Activated T-cell treated with anti-CD3 and anti-CD28 coated beads for 4 hours (primary cell): ENCODE data around the gene TEPSIN.
A peak's percentile ranks its signal among the peaks of the same experiment; 100 is the strongest.

Experiments used
- DNase-seq: peaks from one replicate; pipeline ENCODE4 v3.0.0-alpha.2; 2020

Gene TEPSIN

DNA sequence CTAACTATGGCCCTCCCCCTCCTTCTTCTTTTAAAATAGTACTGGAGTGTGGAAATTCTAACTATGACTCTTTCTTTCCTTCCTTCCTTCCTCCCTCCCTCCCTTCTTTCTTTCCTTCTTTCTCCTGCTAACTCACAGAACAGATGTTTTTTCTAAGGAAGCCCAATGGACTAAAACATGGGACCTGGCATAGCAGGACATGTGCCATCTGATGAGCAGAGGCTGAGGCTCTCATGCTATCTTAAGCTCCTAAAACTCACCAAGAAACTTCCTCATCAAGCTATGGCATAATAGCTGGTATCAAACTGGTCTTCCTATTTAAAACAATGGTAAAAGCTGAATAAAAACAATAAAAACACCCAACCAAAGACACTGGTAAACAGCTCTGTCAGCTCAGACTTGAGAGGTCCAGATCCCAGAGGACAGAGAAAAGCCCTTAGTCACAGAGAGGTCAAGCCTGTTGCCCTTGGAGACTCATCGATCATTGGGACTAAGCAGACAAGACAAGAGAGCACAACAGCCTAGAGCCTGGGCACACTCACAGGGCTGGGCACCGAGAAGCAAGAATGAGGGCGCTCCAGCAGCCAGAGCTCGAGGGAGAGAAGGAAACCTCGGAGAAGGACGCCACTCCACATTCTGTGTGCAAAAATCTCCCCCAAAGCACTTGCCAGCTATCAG, 28.7 kb upstream of the TEPSIN start:
- no peak for DNase-seq

GRCh38 chr17:81265576-81265975, 26.7 kb upstream of the TEPSIN start:
- DNase-seq = no peak

- no peak for DNase-seq
These were observed 25.8 kb upstream of the TEPSIN start for GRCh38 chr17:81264640-81265039.

GRCh38 chr17:81263371-81264181, 24.7 kb upstream of the TEPSIN start:
- no peak for DNase-seq

DNA sequence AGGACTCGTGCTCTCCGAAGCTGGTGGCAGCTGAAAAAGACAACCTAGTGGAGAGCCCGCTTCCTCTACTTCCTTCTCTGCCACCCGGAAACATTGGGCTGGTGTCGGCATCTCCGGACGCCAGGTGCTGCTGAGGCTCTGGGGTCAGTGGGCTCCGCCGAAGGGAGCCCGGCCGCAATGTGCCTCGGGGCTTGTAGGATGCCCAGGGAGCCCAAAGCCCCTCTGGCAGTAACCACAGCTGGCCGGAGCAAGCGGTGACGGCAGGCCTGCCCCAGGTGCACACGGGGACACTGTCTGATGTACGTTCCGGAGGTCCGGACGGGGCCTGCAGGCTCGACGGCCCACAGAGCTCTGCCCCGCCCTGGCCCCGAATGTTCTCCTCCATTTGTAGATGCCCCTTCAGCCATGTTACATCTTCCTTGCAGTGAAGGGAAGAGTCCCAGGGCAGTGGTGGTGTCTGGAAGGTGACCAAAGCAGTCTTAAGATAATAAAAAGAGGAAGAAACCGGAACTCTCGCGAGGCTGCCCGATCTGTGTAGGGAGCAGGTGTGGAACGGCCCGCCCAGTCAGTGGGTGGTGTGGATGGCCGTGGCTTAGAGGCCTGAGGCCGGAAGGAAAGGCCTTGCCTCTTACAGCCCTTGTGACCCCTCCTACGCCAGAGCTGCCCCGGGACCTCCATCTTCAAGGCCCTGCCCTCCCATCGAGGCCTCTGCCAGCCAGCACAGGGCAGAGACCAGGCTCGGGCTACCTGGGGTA, 22.9 kb upstream of the TEPSIN start:
- DNase-seq = no peak

DNA sequence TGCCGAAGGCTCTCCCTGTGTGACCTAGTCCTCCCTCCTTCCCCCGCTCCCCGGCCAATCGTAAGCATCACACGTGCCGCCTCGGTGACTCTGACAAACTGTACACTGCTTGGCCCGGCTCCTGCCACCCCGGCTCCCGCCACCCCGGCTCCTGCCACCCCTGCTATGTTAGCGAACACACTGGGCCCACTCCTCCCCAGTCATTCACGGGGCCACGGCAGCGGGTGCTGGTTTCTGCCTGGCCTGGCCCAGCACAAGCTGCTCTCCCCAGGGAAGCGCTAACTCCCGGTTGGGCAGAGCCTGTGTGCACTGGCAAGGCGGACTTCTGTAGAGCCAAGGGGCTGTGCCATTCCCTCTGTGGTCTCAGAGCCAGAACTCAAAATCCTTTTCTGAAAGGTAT, 22.2 kb upstream of the TEPSIN start:
- DNase-seq = no peak

DNA sequence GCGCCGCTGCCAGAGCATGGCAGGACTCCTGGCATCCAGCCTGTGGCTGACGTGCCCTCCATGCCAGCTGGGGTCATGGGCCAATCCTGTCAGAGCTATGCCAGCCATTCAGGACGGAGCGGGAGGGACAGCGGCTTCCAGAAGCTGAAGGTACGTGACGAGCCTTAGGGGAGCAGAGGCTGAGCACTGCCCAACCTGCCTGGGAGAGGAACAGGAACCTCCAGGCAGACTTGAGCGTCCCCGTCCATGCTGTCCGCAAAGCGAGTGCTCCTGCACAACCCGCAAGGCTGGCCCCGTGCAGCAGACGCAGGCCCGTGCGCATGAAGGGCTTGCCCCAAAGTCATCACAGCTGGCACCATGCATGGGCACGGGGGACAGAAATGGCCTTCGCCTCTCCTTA, 21.8 kb upstream of the TEPSIN start:
- no peak for DNase-seq

DNA sequence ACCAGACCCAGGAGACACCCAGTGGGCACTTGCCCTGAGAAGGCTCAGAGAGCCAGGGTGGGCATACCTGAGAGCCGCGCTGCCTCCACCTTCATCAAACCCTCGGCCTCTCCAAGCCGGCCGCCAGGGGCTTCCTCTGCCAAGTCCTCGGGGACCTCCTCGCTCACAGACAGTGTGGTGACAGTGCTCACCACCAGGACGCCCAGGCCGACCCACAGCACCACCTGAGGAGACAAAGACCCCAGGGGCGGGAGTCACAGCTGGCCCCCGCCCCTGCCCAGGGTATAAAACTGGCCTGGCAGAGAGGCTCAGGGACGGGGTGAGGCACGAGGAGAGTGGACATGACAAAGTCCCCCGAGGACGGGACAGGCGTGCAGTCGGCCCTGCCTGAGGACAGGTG, 21.3 kb upstream of the TEPSIN start:
- DNase-seq = no peak

DNA sequence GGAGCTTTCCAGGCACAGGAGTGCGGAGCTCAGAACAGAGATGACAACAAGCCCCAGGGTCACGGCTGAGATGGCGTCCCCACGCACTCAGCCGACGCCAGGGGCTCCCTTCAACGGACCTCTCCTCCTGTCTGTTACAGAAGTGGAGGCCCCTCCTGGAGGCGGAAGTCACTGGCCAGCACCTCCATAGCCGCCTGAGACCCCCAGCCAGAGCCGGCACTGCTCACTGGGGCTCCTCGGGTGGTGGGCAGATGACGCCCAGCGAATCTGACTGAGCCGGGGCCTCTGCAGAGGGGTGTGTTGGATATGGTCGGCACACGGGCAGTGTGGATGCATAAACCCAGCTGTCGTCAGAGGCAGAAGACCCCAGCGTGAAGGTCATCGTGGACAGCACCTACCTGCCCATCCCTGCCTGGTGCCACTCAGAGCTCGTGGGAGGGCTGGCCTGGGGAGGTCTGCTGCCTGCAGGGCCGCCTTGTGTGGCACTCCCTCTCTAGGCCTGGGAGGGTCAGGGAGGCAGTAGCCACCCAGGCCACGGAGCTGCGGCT, 20.3 kb upstream of the TEPSIN start:
- DNase-seq = no peak

GRCh38 chr17:81258292-81258691, 19.4 kb upstream of the TEPSIN start:
- DNase-seq = no peak

DNA sequence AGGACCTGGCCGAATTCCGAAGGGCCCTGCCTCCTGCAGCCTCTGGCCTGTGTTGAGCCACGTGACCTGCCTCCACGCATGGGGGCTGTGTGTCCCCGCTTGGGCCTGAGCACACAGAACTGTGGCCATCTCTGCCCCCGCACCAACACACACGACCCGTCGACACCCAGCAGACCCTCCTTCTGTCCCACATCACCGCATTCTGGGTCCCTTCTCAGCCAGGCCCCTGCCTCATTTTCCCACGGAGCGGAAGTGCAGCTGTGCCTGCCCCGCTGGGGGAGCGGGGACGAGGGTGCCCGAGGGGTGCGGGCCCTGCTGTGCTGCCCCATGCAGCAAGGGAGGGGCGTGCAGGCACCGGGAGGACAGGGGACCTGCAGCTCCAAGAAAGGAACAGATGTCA, 18.7 kb upstream of the TEPSIN start:
- no peak for DNase-seq

DNA sequence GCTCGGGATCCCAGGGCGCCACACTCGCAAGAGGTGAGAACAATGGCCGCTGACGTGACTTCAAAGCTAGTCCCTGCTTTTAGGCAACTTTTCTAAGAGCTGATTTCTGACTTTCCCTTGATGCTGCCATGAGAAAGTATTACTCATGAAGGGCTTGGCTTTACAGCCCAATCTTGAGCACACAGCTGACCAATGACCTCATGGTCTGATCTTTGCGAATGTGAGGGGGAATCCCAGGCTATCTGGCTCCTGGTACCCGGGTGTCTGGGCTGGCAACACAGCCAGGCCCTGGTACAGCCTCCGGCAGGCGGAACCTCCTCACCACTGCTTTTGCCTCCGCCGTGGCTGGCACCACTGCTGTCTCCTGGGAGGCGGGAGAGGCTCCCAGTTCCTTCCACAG, 17.8 kb upstream of the TEPSIN start:
- no peak for DNase-seq

- DNase-seq = no peak
These were observed 16.3 kb upstream of the TEPSIN start for GRCh38 chr17:81254955-81255717.

DNA sequence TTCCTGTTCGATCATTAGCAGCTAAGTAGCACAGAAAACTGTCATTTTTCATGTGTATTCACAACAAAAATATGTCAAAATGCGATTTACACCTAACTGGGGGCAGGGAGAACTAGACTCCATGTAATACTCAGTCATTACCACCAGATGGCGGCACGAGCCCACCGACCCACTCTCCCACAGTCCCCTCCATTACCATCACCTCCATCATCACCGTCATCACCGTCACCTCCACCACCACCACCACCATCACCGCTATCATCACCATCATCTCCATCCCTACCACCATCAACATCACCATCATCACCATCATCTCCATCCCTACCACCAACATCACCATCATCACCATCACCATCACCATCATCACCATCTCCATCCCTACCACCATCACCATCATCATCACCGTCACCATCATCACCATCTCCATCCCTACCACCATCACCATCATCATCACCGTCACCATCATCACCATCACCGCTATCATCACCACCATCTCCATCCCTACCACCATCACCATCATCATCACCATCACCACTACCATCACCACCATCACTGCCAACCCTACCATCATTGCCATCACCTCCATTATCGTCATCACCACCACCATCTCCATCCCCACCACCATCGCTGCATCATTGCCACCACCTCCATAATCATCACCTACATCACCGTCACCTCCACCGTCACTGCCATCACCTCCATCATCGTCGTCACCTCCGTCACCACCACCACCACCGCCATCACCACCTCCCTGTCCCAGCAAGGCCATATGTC, 14.7 kb upstream of the TEPSIN start:
- DNase-seq = peak; percentile 62

DNA sequence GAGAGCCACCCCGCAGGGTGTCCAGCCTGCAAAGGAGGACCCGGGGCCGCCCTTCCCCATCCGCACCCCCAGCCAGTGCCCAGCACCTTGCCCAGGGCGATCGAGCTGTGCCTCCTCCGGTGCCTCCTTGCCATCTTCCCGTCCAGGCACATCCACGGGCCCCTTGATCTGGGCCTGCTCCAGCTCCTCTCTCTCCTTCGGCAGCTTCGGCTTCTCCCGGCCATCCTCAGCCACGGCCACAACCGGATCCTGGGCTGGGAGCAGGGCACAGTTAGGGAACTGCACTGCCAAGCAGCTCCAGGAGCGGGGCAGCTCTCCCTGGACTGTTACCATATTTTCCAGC, 14.1 kb upstream of the TEPSIN start:
- DNase-seq = no peak

- no peak for DNase-seq
These were observed 13.6 kb upstream of the TEPSIN start for GRCh38 chr17:81252326-81252986.

GRCh38 chr17:81251709-81252301, 12.9 kb upstream of the TEPSIN start:
- DNase-seq = no peak

DNA sequence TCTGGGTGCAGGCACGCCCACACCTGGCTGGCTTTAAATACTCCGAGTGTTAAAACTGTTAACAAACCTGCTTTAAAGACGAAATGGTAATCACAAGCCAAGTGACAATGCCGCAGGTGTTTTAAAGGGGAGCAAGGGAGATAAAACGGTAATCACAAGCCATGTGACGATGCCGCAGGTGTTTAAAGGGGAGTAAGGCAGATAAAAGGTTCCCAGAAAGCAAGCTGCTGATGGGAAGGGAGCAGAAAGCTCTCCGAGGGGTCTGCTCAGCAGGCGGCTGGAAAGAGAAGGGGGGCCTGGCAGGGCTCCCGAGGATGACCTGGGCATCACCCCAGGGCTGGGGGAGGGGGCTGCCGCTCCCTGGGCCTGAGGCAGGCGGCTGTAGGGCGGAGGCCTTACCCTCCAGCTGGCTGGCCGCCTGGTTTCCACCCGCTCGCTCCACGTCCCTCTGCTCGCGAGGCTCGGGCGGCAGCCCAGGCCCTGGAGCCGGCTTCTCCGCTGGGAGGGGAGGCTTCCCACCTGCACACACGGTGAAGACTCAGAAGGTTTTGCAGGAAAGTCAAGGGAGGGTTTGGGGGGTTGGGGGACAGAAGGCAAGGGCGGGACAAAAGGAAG, 12.3 kb upstream of the TEPSIN start:
- no peak for DNase-seq

GRCh38 chr17:81250286-81251093, 11.6 kb upstream of the TEPSIN start:
- DNase-seq = no peak
